Measurements from ENCODE around the gene SPI1.

Gene SPI1

GRCh38 chr11:47406896-47407745 lies 28.8 kb upstream of the SPI1 start:
- no peak for DNase-seq (ENCODE audit: low read depth, low spot score)

GRCh38 chr11:47403571-47403970 lies 25.2 kb upstream of the SPI1 start:
- DNase-seq (ENCODE audit: low read depth, low spot score) = no peak

GRCh38 chr11:47403135-47403534 lies 24.8 kb upstream of the SPI1 start:
- DNase-seq (ENCODE audit: low read depth, low spot score) = no peak

- DNase-seq (ENCODE audit: low read depth, low spot score) = no peak
Measured at GRCh38 chr11:47400768-47401279, 22.5 kb upstream of the SPI1 start.

GRCh38 chr11:47399860-47400767 lies 21.8 kb upstream of the SPI1 start:
- no peak for DNase-seq (ENCODE audit: low read depth, low spot score)

GRCh38 chr11:47398551-47398950 lies 20.2 kb upstream of the SPI1 start:
- no peak for DNase-seq (ENCODE audit: low read depth, low spot score)

- no peak for DNase-seq (ENCODE audit: low read depth, low spot score)
Measured at GRCh38 chr11:47398011-47398410, 19.7 kb upstream of the SPI1 start.

- no peak for DNase-seq (ENCODE audit: low read depth, low spot score)
Measured at GRCh38 chr11:47396049-47396320, 17.6 kb upstream of the SPI1 start.

GRCh38 chr11:47395223-47396048 lies 17.1 kb upstream of the SPI1 start:
- DNase-seq (ENCODE audit: low read depth, low spot score) = no peak

GRCh38 chr11:47394322-47395222 lies 16.2 kb upstream of the SPI1 start:
- DNase-seq (ENCODE audit: low read depth, low spot score) = no peak

- DNase-seq (ENCODE audit: low read depth, low spot score) = no peak
Measured at GRCh38 chr11:47394050-47394321, 15.6 kb upstream of the SPI1 start.

GRCh38 chr11:47393163-47394049 lies 15.1 kb upstream of the SPI1 start:
- no peak for DNase-seq (ENCODE audit: low read depth, low spot score)

GRCh38 chr11:47392546-47393162 lies 14.3 kb upstream of the SPI1 start:
- DNase-seq (ENCODE audit: low read depth, low spot score) = no peak

GRCh38 chr11:47391711-47392432 lies 13.5 kb upstream of the SPI1 start:
- DNase-seq (ENCODE audit: low read depth, low spot score) = no peak

GRCh38 chr11:47391077-47391583 lies 12.8 kb upstream of the SPI1 start:
- no peak for DNase-seq (ENCODE audit: low read depth, low spot score)

- no peak for DNase-seq (ENCODE audit: low read depth, low spot score)
Measured at GRCh38 chr11:47390422-47390760, 12.0 kb upstream of the SPI1 start.

- DNase-seq (ENCODE audit: low read depth, low spot score) = no peak
Measured at GRCh38 chr11:47389577-47390421, 11.5 kb upstream of the SPI1 start.

All from smooth muscle cell of the brain vasculature (primary cell).